Measurements from ENCODE around the gene DESI1. TPM values are rescaled to one million over a fixed set of nuclear protein-coding genes. Genes with fewer than 3 reads are reported as not detected.
"Not testable (repeated sequence)": the region's sequence is repeated elsewhere in the genome, so short reads cannot be mapped to it uniquely, and the experiment has no call there.

The DESI1 gene
- total RNA-seq, 4 donors from 2014 or later = 6.4 to 34.2 (median 9.6) TPM

DNA sequence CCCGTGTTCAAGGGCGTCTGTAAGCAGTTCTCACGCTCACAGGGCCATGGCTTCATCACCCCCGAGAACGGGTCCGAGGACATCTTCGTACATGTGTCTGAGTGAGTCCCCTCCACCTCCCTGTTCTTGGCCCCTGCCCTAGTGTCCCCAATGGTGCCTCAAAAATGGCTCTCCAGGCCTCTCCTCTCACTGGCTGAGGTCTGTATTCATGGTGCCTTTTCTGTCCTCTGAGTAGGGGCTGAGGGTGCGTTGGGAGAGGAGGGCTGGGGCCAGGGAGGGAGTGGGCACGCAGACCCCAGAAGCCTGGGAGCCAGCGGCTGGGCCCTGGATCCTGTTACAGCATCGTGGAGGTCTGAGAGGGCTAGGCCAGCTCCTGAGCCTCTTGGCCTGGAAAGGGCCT, 47.2 kb downstream of the DESI1 start:
- peaks cover 0 to 10% of the 10 kb centered on the region in 2 donors for H3K4me1 ChIP-seq
- intact Hi-C loops (cut with DNase I; ENCODE audit: low total_unique reads) = no loop called here
- TF ChIP-seq, protein P1, sequence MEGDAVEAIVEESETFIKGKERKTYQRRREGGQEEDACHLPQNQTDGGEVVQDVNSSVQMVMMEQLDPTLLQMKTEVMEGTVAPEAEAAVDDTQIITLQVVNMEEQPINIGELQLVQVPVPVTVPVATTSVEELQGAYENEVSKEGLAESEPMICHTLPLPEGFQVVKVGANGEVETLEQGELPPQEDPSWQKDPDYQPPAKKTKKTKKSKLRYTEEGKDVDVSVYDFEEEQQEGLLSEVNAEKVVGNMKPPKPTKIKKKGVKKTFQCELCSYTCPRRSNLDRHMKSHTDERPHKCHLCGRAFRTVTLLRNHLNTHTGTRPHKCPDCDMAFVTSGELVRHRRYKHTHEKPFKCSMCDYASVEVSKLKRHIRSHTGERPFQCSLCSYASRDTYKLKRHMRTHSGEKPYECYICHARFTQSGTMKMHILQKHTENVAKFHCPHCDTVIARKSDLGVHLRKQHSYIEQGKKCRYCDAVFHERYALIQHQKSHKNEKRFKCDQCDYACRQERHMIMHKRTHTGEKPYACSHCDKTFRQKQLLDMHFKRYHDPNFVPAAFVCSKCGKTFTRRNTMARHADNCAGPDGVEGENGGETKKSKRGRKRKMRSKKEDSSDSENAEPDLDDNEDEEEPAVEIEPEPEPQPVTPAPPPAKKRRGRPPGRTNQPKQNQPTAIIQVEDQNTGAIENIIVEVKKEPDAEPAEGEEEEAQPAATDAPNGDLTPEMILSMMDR (IDR thresholded peaks at IDR 0.05) = no peak
- TF ChIP-seq POLR2A (IDR thresholded peaks at IDR 0.05) = no peak
- H3K27ac ChIP-seq = peak overlapping the region in 1 of 2 donors; percentile 72
- no peaks in the 10 kb centered on the region for H3K9me3 ChIP-seq
- no peaks in the 10 kb centered on the region for H3K36me3 ChIP-seq
- H3K27me3 ChIP-seq = no peaks in the 10 kb centered on the region
- no peak overlapping the region for H3K4me3 ChIP-seq
- no peak for DNase-seq

DNA sequence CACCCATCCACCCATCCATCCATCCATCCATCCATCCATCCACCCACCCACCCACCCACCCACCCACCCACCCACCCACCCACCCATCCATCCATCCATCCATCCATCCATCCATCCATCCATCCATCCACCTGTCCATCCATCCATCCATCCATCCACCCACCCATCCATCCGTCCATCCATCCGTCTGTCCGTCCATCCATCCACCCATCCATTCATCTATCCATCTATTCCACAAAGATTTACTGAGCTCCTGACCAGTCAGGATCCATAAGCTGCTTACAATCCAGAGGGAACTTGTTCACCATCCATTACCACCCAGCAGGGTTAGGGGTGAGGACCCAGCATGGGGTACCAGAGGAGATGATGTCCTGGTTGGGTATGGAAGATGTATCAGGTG, 48.5 kb downstream of the DESI1 start:
- H3K36me3 ChIP-seq; intact Hi-C loops (cut with DNase I; ENCODE audit: low total_unique reads); H3K9me3 ChIP-seq; H3K27me3 ChIP-seq; H3K27ac ChIP-seq; H3K4me3 ChIP-seq; DNase-seq: not testable (repeated sequence)
- peaks cover 0 to 12% of the 10 kb centered on the region in 2 donors for H3K4me1 ChIP-seq

DNA sequence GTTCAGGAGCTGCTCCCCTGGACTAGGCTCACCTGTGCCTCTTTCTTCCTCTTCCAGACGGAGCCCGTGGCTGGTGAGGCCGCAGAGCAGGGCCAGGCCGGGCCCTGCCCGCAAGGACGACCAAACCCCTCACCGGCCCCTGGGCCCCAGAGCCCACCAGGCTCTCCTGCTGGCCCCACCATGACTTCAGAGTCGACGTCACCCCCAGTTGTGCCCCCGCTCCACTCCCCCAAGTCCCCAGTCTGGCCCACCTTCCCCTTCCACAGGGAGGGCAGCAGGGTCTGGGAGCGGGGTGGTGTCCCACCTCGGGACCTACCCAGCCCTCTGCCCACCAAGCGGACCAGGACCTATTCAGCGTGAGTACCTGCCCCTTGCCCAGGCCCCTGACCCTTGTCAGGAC, 49.1 kb downstream of the DESI1 start:
- H3K27me3 ChIP-seq = no peaks in the 10 kb centered on the region
- DNase-seq = no peak
- peaks cover 0 to 13% of the 10 kb centered on the region in 2 donors for H3K4me1 ChIP-seq
- intact Hi-C loops (cut with DNase I; ENCODE audit: low total_unique reads) = no loop called here
- no peak overlapping the region for H3K27ac ChIP-seq
- TF ChIP-seq, protein P1 (IDR thresholded peaks at IDR 0.05) = no peak
- no peak for TF ChIP-seq POLR2A (IDR thresholded peaks at IDR 0.05)
- no peaks in the 10 kb centered on the region for H3K36me3 ChIP-seq
- no peaks in the 10 kb centered on the region for H3K9me3 ChIP-seq
- H3K4me3 ChIP-seq = no peak overlapping the region

DNA sequence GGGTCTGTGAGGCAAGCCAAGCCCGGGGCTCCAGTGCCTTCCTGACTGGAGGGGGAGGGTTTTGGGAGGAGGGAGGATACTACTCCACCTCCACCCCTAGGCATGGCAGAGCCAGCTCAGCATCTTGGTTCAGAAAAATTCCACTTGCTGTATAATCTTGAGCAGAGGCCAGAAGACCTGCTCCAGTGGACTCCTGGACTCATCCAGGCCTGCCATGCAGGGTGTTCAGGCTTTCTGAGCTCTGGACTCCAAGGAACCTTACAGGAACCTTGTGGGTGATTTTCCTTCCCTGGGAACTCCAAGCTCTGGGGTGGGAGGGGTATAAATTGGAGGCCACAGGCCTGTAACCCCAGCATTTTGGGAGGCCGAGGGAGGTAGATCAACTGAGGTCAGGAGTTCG, 50.6 kb downstream of the DESI1 start:
- Histone ChIP-seq H3K4me1 (peaks cover 0 to 17% of the 10 kb centered on the region in 2 donors), H3K4me3 (no peak overlapping the region), H3K27ac (peak overlapping the region in 1 of 2 donors; percentile 1), H3K36me3 (no peaks in the 10 kb centered on the region), H3K27me3 (no peaks in the 10 kb centered on the region), H3K9me3 (no peaks in the 10 kb centered on the region)
- no peak for DNase-seq
- intact Hi-C loops (cut with DNase I; ENCODE audit: low total_unique reads) = no loop called here
- TF ChIP-seq POLR2A (IDR thresholded peaks at IDR 0.05) = no peak
- TF ChIP-seq, protein P1 (IDR thresholded peaks at IDR 0.05) = no peak

DNA sequence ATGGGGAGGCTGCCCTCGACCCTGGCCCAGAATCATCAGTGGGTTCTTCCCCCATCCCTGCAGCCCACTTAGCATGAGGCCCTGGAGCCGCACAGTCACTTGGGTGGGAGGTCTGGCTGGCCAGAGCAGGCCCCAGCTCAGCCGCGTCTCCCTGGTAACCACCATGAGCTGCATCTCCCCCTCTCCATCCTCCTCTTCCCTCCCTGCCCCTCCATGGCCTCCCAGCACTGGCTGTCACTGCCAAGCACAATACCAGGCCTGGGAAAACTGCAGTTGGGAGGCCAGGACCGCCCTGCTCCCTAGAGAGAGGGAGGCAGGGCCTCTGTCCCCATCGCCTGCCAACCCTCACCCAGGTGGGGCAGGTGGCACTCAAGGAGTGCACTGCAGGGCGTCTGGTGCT, 52.0 kb downstream of the DESI1 start:
- no peaks in the 10 kb centered on the region for H3K36me3 ChIP-seq
- intact Hi-C loops (cut with DNase I; ENCODE audit: low total_unique reads) = no loop called here
- no peaks in the 10 kb centered on the region for H3K9me3 ChIP-seq
- peaks cover 0 to 9% of the 10 kb centered on the region in 2 donors for H3K4me1 ChIP-seq
- DNase-seq = no peak
- no peak overlapping the region for H3K4me3 ChIP-seq
- no peak for TF ChIP-seq POLR2A (IDR thresholded peaks at IDR 0.05)
- TF ChIP-seq, protein P1 (IDR thresholded peaks at IDR 0.05) = no peak
- H3K27ac ChIP-seq = peak overlapping the region; percentile 28 to 96
- H3K27me3 ChIP-seq = no peaks in the 10 kb centered on the region

DNA sequence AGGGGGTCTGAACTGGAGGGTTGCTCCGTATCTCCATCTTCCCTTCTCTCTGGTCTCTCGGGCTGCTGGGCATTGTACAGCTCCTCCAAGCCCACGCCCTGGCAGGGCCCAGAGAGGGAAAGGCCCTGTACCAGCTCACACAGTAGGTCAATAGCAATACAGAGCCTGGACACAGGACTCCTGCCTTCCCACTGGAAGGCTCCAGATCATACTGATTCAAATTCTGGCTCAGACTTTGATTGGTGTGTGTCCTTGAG, 53.4 kb downstream of the DESI1 start:
- Histone ChIP-seq H3K4me3 (no peak overlapping the region), H3K27ac (peak overlapping the region; percentile 96 to 99), H3K27me3 (no peaks in the 10 kb centered on the region), H3K9me3 (no peaks in the 10 kb centered on the region), H3K4me1 (peaks cover 0 to 14% of the 10 kb centered on the region in 2 donors), H3K36me3 (no peaks in the 10 kb centered on the region)
- intact Hi-C loops (cut with DNase I; ENCODE audit: low total_unique reads) = no loop called here
- TF ChIP-seq POLR2A (IDR thresholded peaks at IDR 0.05) = no peak
- TF ChIP-seq, protein P1 (IDR thresholded peaks at IDR 0.05) = no peak
- DNase-seq = no peak

All from uterus (tissue), 4 donors.